ENCODE data around the gene PTPRN2.
"Not testable (repeated sequence)": the region's sequence is repeated elsewhere in the genome, so short reads cannot be mapped to it uniquely, and the experiment has no call there.

The PTPRN2 gene

GRCh38 chr7:158431941-158432347, 155.7 kb downstream of the PTPRN2 start:
- no peak for DNase-seq

- DNase-seq, result no peak
Measured at GRCh38 chr7:158431055-158431940, 156.3 kb downstream of the PTPRN2 start.

GRCh38 chr7:158430308-158431034, 157.2 kb downstream of the PTPRN2 start:
- no peak for DNase-seq

GRCh38 chr7:158428837-158429753, 158.5 kb downstream of the PTPRN2 start:
- no peak for DNase-seq

- no peak for DNase-seq
Measured at GRCh38 chr7:158428131-158428836, 159.3 kb downstream of the PTPRN2 start.

- not testable (repeated sequence) for DNase-seq
Measured at GRCh38 chr7:158425676-158426075, 161.9 kb downstream of the PTPRN2 start.

GRCh38 chr7:158424531-158424930, 163.1 kb downstream of the PTPRN2 start:
- DNase-seq, result no peak

- no peak for DNase-seq
Measured at GRCh38 chr7:158424011-158424410, 163.6 kb downstream of the PTPRN2 start.

- no peak for DNase-seq
Measured at GRCh38 chr7:158422887-158423560, 164.6 kb downstream of the PTPRN2 start.

GRCh38 chr7:158422196-158422886, 165.3 kb downstream of the PTPRN2 start:
- DNase-seq, result no peak

GRCh38 chr7:158421361-158421760, 166.3 kb downstream of the PTPRN2 start:
- DNase-seq, result no peak

GRCh38 chr7:158420591-158421340, 166.9 kb downstream of the PTPRN2 start:
- DNase-seq, result no peak

- no peak for DNase-seq
Measured at GRCh38 chr7:158419238-158419785, 168.3 kb downstream of the PTPRN2 start.

GRCh38 chr7:158418395-158418794, 169.2 kb downstream of the PTPRN2 start:
- not testable (repeated sequence) for DNase-seq

- no peak for DNase-seq
Measured at GRCh38 chr7:158416283-158416933, 171.2 kb downstream of the PTPRN2 start.

- DNase-seq, result no peak
Measured at GRCh38 chr7:158415316-158415715, 172.3 kb downstream of the PTPRN2 start.

GRCh38 chr7:158414486-158414961, 173.1 kb downstream of the PTPRN2 start:
- DNase-seq, result peak; percentile 87

- DNase-seq, result no peak
Measured at GRCh38 chr7:158414002-158414401, 173.6 kb downstream of the PTPRN2 start.

All from NCI-H510A (cell line).